Neural cell (in vitro differentiated cells): ENCODE data around the gene UBE2Q1.

Experiments used
- EP300 ChIP-seq: fragments of 450-650 bp; conservative IDR thresholded peaks from 2 replicates; pipeline ENCODE4 v1.6.1; 2014; ENCODE audit warnings: antibody characterized with exemption, mild to moderate bottlenecking, moderate library complexity; ENCODE audit not compliant: poor library complexity, severe bottlenecking
- EZH2 ChIP-seq: fragments of 200-600, 300-800 bp; shearing (Covaris generic), sonication (generic); IDR thresholded peaks from 2 replicates; pipeline ENCODE4 v1.6.1; 2014; ENCODE audit warnings: antibody characterized with exemption, low read length, borderline replicate concordance, mild to moderate bottlenecking; ENCODE audit not compliant: insufficient read depth, poor library complexity, severe bottlenecking
- MXI1 ChIP-seq: fragments of 450-650 bp; conservative IDR thresholded peaks from 2 replicates; pipeline ENCODE4 v1.6.1; 2014; ENCODE audit warnings: antibody characterized with exemption, mild to moderate bottlenecking; ENCODE audit not compliant: poor library complexity, severe bottlenecking
- POLR2AphosphoS5 ChIP-seq: IDR thresholded peaks from 2 replicates; pipeline ENCODE4 v1.6.1; 2012
- RAD21 ChIP-seq: fragments of 450-650 bp; conservative IDR thresholded peaks from 2 replicates; pipeline ENCODE4 v1.6.1; 2014; ENCODE audit warnings: antibody characterized with exemption, mild to moderate bottlenecking, moderate library complexity
- SMC3 ChIP-seq: fragments of 450-650 bp; conservative IDR thresholded peaks from 2 replicates; pipeline ENCODE4 v1.6.1; 2014; ENCODE audit warnings: antibody characterized with exemption, mild to moderate bottlenecking, moderate library complexity; ENCODE audit not compliant: poor library complexity
- TAF1 ChIP-seq: IDR thresholded peaks from 2 replicates; pipeline ENCODE4 v1.6.1; 2012; ENCODE audit warnings: low read depth
- TF ChIP-seq, protein P1 (sequence below): fragments of 450-650 bp; IDR thresholded peaks from 2 replicates; pipeline ENCODE4 v1.5.1; 2014; ENCODE audit warnings: antibody characterized with exemption, mild to moderate bottlenecking, moderate library complexity; ENCODE audit not compliant: poor library complexity, severe bottlenecking
- TF ChIP-seq, protein P2 (sequence below): IDR thresholded peaks from 2 replicates; pipeline ENCODE4 v1.6.1; 2012; ENCODE audit warnings: borderline replicate concordance

DNA sequence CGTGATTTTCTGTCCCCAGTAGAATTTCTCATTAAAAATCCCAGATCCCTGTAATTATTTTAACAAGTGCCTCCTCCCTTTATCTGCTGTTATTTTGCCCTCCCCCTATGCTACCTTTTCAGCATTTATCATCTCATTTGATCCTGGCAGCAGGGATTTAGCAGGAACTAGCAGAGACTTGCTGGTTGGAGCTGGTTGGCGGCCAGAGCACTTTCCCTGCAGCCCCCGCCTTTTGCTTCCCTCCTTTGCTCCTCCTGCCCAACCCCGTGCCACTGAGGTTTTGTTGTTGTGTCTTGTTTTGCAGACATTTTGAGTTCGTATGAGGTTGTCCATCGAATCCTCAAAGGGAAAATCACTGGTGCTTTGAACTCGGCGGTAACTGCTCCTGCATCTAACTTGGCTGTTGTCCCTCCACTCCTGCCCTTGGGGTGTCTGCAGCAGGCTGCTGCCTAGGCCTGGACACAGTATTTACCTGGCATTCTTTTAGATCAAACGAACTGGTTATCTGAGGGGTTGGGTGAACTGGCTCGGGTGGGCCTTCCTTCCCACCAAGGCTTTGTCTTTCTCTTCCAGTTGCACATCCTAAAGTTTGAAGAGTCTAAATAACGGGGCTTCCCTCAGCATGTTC is 11.2 kb downstream of the UBE2Q1 start:
- no peak for TF ChIP-seq MXI1
- TF ChIP-seq, protein P1, sequence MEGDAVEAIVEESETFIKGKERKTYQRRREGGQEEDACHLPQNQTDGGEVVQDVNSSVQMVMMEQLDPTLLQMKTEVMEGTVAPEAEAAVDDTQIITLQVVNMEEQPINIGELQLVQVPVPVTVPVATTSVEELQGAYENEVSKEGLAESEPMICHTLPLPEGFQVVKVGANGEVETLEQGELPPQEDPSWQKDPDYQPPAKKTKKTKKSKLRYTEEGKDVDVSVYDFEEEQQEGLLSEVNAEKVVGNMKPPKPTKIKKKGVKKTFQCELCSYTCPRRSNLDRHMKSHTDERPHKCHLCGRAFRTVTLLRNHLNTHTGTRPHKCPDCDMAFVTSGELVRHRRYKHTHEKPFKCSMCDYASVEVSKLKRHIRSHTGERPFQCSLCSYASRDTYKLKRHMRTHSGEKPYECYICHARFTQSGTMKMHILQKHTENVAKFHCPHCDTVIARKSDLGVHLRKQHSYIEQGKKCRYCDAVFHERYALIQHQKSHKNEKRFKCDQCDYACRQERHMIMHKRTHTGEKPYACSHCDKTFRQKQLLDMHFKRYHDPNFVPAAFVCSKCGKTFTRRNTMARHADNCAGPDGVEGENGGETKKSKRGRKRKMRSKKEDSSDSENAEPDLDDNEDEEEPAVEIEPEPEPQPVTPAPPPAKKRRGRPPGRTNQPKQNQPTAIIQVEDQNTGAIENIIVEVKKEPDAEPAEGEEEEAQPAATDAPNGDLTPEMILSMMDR: no peak
- no peak for TF ChIP-seq POLR2AphosphoS5
- no peak for TF ChIP-seq EP300
- TF ChIP-seq RAD21: no peak
- TF ChIP-seq TAF1: no peak
- no peak for TF ChIP-seq SMC3
- TF ChIP-seq EZH2: no peak
- TF ChIP-seq, protein P2, sequence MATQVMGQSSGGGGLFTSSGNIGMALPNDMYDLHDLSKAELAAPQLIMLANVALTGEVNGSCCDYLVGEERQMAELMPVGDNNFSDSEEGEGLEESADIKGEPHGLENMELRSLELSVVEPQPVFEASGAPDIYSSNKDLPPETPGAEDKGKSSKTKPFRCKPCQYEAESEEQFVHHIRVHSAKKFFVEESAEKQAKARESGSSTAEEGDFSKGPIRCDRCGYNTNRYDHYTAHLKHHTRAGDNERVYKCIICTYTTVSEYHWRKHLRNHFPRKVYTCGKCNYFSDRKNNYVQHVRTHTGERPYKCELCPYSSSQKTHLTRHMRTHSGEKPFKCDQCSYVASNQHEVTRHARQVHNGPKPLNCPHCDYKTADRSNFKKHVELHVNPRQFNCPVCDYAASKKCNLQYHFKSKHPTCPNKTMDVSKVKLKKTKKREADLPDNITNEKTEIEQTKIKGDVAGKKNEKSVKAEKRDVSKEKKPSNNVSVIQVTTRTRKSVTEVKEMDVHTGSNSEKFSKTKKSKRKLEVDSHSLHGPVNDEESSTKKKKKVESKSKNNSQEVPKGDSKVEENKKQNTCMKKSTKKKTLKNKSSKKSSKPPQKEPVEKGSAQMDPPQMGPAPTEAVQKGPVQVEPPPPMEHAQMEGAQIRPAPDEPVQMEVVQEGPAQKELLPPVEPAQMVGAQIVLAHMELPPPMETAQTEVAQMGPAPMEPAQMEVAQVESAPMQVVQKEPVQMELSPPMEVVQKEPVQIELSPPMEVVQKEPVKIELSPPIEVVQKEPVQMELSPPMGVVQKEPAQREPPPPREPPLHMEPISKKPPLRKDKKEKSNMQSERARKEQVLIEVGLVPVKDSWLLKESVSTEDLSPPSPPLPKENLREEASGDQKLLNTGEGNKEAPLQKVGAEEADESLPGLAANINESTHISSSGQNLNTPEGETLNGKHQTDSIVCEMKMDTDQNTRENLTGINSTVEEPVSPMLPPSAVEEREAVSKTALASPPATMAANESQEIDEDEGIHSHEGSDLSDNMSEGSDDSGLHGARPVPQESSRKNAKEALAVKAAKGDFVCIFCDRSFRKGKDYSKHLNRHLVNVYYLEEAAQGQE: no peak
